Sigmoid colon (tissue), 4 donors: ENCODE results near the gene CAMSAP3.

Source experiments
- EP300 ChIP-seq, 4 donors: sonication (generic); formaldehyde crosslinking; IDR thresholded peaks; one replicate each; pipeline ENCODE4 v1.6.1; 2017; ENCODE audit warnings: antibody characterized with exemption in 4 of 4
- POLR2A ChIP-seq, 2 donors: fragments of 450-650 bp; IDR thresholded peaks; one replicate each; pipeline ENCODE4 v1.6.1; 2016; ENCODE audit warnings: antibody characterized with exemption in 2 of 2, mild to moderate bottlenecking in 2 of 2, moderate library complexity in 2 of 2
- POLR2AphosphoS5 ChIP-seq, 4 donors: sonication (generic); formaldehyde crosslinking; IDR thresholded peaks; one replicate each; pipeline ENCODE4 v1.6.1; 2017; ENCODE audit warnings: antibody characterized with exemption in 4 of 4
- TF ChIP-seq, protein P1 (sequence below), 4 experiments: fragments of 450-650 bp in 3 of 4; fragments of 200-600 bp in 1 of 4; IDR thresholded peaks; one replicate each; pipeline ENCODE4 v1.5.1; 2016 to 2019; ENCODE audit warnings: antibody characterized with exemption in 4 of 4, mild to moderate bottlenecking in 3 of 4, moderate library complexity in 2 of 4

DNA sequence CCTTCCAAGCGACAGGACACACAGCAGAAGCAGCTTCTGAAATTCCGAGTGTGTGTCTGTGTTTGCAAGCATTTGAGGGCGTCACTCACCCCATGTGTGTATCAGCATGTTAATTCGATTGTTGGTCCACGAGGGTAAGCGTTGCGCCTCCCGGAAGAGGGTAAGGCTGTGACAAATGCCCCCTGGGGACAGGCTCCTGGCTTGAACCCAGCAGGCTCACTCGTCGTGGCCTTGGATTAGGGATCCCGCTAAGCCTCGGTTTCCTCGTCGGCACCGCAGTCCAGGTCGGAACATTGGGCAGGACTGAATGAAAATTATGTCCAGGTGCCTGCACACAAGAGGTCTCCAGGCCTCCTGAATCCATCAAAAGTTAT lies 40.6 kb downstream of the CAMSAP3 start:
- TF ChIP-seq POLR2A (IDR thresholded peaks at IDR 0.05) (no peak), EP300 (IDR thresholded peaks at IDR 0.05) (no peak), POLR2AphosphoS5 (IDR thresholded peaks at IDR 0.05) (no peak)
- TF ChIP-seq, protein P1, sequence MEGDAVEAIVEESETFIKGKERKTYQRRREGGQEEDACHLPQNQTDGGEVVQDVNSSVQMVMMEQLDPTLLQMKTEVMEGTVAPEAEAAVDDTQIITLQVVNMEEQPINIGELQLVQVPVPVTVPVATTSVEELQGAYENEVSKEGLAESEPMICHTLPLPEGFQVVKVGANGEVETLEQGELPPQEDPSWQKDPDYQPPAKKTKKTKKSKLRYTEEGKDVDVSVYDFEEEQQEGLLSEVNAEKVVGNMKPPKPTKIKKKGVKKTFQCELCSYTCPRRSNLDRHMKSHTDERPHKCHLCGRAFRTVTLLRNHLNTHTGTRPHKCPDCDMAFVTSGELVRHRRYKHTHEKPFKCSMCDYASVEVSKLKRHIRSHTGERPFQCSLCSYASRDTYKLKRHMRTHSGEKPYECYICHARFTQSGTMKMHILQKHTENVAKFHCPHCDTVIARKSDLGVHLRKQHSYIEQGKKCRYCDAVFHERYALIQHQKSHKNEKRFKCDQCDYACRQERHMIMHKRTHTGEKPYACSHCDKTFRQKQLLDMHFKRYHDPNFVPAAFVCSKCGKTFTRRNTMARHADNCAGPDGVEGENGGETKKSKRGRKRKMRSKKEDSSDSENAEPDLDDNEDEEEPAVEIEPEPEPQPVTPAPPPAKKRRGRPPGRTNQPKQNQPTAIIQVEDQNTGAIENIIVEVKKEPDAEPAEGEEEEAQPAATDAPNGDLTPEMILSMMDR (IDR thresholded peaks at IDR 0.05) = no peak
